NCI-H2196 (cell line): ENCODE data around the gene RELN.
A peak's percentile ranks its signal among the peaks of the same experiment; 100 is the strongest.

Experiments
- DNase-seq: peaks from one replicate; lab custom pipeline; 2025; ENCODE audit not compliant: unreplicated experiment; lab: John Stamatoyannopoulos, UW

The RELN gene

DNA sequence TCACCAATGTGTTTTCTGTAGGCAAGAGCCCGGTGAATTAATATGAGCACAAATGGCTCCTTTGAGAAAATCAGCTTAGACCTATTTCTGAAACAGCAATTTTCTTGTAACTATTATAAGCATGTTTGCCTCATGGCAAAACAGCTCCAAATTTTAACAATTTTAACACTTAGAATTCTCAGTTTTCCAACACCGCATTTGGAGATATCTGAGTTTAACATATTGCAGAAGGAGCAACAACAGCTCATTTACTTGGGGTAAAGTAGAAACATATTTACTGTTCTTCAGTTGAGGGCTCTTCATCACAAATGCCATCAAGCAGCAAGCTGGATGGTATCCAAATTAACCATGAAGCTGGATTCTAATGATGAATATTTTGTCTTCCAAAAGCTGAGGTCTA lies 409.4 kb downstream of the RELN start:
- DNase-seq = no peak

DNA sequence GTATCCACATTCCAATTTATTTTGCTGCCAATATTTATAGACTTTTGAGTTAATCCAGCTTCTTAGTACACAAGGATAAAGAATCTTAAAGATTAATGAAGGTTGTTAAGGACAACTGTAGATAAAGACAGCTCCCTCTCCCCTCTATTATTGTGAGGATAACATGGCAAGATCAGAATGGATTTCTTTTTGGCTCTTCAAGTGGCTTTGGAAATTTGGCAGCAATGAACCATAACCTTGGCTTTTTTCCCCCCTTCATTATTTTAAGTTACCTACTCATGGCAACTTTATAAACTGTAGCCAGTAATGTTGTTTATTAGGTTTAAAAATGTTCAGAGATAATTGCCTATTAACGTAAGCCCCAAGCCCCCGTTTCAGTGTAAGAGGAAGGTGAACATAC lies 412.4 kb downstream of the RELN start:
- no peak for DNase-seq

DNA sequence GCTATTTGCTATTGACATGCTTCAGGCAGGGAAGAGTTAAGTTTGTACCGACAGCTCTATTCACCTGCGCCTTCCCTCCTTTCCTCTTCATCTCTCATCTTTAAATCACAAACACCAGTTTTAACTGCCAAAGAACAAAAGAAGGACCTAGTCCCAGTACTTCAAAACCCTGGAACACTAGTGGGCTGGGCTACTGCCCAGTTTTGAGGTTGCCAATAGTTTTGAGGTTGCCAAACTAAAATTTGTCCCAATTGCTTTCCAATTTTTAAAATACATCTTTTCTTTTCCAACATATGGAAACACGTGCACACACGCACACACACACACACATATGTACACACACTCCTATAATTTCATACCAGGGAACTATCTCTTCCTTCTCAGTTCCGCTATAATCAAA lies 412.8 kb downstream of the RELN start:
- no peak for DNase-seq

DNA sequence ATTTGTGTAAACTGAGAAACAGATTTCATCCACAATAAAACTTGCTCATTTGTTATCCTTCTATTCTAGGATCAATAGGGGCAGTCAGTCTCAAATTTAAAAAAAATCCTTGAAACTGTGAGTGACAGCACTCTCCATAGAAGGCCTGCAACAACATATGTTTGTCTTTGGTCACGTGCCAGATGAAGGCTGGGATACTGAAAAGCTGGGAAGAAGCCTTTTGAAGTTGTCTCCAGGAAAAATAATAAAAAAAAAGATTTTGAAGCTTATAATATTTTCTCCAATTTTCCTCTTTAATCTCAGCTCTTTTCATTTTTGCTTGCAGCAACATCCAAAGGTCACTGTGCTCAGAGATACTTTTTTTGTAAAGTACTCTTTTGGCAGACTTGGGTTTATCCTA lies 414.9 kb downstream of the RELN start:
- DNase-seq = no peak

DNA sequence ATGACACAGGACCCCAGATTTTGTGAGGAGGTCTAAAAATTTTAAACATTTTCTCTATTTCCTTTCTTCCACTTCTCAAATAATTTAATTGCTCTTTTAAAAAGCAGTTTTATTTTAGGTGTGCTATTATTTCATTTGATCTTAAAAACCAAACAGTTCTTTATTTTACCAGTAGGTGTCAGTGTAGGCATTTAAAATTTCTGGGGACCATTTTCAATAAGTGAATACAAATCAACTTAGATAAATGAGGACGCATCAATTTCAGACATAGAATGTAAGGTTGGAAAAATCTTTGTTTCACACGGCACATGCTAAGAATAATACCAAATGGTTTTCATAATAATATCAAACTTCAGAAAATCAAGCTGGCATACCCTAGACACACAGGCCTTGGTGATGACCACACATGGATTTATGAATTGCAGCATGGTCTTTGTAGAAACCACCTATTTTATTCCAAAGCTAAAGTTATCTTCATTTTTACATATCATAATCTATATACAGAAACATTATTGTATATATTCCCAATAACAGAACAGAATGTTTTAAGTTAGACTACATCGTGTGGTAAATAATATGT lies 415.9 kb downstream of the RELN start:
- DNase-seq = peak; percentile 60

DNA sequence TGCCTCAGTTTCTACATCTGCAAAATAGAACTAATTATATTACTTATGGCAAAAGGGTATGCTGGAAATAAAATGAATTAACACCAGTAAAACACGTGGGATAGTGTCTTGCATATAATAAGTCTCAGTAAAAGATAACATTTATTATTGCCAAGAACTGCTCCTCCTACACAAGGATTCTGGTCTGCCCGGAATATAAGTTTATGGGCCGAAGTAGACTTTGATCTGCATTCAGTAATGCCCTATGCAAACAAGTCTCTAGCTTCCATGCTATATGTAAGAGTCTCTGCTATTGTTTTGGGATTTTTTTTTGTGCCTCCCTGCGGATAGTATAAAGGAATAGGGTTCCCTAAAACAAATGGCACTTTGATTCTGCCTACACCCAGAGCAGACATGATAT lies 417.9 kb downstream of the RELN start:
- no peak for DNase-seq

DNA sequence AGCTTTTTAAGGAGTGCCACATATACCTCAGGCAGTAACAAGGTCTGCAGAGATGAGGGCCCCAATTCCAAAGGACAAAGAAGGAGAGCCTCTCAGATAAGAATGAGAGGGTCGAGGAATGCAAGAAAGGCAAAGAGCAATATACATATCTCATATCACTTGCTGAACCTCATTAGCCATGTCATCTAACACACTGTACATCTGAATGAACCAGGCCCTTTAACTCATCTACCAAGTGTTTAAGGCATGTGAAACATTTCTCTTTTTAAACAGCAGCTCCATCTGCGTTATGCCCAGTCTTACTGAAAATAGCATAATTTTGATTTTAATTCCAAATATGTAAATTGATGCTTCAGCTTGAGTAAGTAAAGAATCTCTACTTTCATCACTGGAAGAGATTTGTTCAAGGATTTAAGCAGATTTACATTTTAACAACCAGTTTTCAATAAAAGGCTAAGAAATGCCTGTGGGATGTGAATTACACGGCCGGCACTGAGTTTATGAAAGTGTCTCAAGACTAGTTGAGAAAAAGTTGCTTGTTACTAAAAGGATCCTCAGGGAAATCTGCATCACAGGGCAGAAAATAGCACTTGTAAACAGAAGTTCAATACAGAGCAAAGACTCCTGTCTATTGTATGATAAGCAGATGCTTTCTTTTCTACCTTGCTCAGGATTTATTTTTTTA lies 419.7 kb downstream of the RELN start:
- DNase-seq = no peak

DNA sequence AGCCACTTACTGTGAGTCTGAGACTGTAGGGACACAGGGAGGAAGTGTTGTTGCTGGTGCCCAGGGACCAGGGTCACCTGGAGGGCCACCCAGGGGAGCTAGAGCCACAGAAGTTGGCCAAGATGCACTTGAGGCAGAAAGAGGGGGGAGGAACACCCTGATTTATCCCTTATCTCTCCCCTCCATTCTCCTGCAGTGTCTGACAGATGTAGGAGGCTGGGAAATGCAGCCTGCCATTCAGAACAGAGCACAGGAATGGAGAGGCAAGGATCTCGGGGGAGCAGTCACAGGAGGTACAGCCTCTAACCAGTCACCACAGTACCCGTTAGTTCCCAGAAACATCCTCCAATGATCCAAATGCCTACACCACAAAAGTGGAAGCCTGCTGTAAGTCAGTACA lies 425.0 kb downstream of the RELN start:
- DNase-seq = no peak

DNA sequence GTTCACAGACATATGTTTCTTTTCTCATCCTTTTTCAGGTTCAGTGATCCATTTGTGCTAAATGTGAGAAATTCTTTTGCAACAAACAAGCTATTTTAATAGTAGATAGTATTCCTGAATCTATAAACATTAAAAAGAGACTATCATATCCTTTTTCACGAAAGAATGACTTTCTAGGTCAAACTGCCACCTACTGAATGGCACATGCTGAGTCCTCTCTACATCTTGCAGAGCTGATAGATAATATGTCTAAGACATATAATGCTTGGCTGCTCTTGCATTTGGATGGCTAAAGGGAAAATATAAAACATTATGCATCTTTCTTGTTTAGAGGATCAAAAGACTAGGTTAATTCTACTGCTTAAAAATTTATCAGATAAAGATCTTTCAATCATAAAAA lies 429.3 kb downstream of the RELN start:
- no peak for DNase-seq

DNA sequence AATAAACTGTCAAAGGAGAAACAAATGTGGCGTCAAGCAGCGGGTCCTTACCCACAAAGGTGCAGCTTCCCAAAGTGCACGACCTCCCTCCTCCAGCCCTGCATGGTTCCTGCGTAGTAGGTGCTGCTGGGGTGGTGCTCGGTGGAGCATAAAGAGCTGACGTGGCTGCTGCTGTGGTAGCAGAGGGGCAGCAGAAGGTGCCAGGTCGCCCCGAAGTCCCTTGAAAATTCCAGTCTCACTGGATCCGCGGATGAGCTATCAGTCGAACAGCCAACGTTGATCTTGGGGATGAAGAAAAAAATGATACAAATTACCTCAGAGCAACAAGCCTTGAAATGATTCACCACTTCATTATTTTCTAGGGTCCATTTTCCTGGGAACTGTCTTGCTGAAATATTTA lies 438.4 kb downstream of the RELN start:
- DNase-seq = no peak

DNA sequence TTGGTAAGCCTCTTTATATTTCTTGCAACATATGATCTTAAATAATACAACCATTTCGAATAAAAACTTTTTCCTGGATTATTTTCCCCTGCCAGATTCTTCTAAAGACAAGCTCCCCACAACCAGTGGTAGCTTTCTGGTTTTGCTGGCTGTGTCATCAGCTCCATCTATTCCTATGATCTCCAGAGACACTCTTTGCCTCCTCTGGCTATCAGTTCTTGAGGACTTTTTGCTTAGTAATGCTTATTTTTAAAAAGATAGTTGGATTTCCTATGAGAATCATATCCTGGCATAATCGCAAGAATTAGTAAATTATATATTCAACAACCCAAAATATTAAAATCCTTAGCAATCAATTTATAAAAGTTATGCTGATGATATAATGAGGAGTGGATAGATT lies 439.7 kb downstream of the RELN start:
- no peak for DNase-seq

DNA sequence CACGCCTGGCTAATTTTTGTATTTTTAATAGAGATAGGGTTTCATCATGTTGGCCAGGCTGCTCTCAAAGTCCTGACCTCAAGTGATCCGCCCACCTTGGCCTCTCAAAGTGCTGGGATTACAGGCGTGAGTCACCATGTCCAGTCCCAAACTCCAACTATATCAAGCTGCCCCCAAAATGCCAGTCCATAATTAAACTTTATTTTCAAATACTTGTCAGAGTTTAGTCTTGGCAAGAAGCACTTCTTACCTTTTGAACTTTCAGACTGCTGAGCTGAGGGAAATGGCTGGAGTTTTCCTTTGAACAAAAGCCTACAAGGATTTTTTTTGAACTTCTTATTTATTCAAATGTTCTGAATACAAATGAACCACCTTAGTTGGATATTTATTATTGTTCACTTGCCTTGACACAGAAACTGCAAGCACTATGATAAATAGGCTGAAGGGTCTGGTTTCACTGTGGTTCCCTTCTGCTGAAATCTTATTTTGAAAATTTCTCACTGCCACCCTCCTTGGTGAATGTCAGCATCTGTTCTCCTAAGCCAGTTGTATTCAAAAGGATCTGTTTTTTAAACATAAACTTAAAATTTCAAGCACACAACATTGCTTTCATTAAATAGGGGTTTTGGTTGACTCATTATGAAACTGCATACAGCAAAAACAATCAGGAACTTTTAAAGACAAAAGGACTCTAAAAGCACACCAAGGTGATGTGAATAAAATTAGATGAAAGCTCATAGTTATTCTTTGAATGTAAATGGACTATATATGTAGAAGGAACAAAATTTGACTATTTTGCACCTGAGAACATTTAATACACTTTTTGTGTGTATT lies 441.8 kb downstream of the RELN start:
- DNase-seq = no peak

DNA sequence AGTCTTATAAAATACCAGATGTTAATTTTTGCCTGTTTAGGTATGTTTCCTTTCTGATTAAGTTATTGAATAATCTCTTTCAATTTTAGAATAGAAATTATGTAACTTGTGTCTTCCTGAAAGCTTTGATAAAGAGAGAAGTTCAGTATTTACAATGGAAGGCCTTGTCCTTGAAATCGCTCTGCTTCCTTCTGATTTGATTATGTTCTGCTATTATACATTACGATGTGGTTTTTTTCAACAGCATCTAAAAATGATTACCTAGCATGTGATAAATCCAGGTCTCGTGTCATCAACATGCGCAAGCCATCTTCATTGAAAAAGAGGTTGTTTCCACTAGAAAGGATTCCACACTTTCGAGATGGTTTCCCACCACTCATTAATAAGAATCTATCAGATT lies 447.0 kb downstream of the RELN start:
- no peak for DNase-seq

DNA sequence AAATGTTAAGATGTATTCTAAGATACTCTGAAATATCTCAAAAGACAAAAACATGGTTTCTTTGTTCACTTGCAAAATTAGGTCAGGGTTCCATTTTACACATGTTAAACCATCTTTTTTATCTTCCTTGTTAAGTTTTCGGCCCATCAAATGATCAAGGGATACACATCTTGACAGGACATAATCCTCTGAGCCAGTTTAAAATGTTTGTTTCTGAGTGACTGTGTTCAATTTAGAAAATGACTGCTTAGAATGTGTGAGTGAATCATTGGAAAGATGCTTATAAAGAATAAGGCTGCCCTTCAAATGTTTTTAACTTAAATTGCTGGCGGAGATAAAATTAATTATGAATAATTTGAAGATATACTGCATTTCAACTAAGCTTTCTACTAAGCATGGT lies 447.5 kb downstream of the RELN start:
- DNase-seq = no peak

DNA sequence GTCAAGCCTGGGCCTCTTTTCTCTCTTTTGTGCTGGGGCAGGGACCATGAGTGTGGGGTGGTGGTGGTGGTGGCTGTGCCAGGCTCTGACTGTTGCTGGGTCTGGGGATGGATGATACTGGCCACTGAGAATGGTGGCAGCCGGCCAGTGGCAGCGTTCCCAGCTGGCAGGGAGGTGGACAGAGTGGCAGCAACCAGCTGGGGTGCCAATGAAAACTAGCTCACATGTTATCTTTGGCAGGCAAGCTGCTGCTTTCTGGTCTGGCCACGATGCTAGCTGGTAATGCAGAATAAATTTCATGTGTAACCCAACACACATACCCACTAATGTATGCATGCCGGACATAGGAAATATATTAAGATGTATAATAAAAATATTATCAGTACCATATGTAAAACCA lies 448.4 kb downstream of the RELN start:
- DNase-seq = peak; percentile 82

DNA sequence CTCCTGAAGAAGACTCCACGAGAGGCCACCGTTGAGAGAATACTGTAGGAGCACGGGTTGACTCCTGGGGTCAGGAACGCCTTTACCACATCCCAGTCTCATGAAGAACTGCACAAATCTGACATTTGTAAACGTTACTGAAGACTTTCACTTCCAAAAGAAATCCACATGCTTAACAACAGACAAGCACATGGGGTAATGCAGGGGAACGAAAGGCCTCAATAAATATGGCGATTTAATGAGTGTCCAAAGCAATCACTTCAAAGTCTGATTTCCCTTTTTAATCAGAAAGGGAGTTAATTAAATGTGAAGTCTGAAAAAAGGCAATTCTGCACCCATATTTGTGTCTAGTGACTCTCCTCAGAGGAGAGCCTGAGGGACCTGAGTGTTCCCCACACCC lies 449.1 kb downstream of the RELN start:
- no peak for DNase-seq

DNA sequence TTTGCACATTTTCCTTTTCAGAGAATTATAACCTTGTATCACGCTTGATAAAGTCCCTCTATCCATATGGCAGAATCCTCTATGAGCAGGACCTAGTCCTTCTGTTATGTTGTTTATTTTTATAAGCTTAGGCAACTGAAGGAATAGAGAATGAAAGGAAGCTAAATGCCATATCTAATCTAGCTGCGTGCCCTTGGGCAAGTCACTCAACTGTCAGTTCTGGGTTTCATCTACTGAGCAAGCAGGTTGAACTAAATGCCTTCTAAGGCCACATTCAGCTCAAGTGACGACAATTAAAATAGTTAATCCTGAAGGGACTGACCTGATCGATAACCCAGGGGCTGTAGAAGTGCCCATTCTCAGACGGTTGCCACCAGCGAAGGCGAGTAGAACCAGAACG lies 449.6 kb downstream of the RELN start:
- DNase-seq = no peak

DNA sequence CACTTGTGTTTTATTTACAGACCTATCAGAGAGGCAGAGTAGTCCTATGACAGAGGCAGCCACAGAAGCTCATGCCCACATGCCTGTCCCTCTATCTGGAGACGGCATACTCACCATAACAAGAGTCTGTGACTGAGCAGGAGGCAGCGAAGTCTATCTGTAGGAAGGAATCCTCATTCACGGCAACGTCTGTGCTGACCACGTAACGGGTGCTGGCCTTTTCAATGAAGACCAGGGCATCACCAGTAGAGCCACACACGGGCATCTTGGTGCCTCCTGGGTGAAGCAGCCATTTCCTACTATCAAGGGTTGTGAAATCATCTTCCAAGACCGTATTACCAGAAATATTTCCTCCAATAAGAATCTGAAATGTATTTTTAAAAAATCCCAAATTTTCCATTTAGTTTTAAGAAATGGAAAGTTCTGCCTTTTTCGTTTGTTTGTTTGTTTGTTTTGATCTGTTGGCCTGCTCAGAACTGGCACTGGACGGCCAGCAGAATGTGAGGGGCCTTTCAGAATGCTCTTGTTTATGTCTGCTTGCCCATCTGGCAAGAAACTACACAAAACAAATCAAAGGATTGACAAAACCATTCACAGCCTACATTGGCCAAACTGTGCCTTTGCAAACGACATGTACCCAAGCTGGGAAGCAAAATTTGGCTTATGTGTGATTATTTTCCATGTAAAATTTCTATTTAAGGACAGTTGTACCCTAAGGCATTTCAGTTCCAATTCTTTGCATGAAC lies 450.3 kb downstream of the RELN start:
- DNase-seq = no peak

DNA sequence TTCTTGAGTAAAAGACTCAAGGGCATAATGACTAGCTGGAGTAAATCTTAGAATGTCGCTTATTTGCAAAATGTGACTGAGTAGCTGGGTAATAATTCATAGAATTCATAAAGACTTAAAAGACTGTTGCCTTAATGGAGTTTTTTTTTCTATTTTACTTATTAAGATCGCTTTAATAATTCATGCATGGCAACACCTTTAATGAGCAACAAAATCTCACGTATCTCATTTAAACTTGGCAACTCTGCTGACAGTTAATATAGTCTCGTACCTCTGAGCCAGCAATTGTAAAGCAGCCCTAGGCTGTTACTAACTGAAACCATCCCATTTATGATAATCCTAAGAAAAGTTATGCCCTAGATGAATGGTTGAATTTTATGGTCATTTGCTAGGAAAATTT lies 455.7 kb downstream of the RELN start:
- no peak for DNase-seq

DNA sequence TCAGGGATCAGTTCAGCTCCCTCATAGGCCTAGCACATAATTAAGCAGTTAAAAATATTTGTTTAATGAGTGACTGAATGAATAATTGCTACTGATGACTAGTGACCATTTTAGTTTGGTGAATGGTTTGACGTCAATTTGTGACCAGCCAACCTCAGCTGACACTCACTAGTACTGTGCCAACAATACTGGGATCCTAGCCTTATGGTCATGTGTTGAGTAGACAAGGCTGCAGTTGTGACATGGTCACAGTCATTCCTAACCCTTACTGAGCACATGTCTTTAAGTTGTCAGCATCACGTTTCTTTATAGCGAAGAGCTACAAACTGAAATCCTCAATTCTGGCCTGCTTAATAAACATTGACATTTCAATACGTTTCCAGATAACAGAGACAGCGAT lies 456.5 kb downstream of the RELN start:
- no peak for DNase-seq

DNA sequence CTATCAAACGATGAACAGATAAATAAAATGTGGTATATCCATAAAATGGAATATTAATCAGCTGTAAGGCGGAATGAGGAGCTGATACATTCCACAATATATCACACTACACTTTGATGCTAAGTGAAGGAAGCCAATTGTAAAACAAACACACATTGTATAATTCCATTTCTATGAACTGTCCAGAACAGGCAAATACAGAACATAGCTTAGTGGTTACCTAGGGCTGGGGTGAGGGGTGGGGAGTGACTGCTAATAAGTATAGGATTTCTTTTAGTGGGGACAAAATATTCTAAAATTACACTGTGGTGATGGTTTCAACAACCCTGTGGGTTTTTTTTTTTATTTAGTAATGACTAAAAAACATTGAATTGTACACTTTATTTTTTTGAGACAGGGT lies 461.3 kb downstream of the RELN start:
- no peak for DNase-seq

DNA sequence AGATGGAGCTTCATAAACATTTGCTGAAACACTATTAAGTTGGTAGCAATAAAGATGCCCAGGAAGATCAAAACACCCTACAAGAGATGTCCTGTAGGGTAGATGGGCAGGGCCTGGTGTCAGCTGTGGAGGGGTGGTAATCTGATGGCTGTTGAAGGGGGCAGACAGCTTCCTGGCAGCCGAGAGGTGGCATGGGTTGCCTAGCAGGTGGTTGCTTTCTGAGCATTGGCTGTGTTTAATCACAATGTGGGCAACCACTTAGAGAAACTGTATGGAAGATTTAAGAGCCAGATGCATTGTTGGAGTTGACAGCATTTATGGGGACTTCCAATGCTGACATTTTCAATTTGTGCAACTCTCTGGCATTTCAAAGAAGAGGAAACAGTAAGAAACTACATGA lies 463.5 kb downstream of the RELN start:
- no peak for DNase-seq
